RKO (cell line): Measurements from ENCODE around the gene SNX13.
"Not testable (repeated sequence)": the region's sequence is repeated elsewhere in the genome, so short reads cannot be mapped to it uniquely, and the experiment has no call there.

Experiments used
- DNase-seq: peaks from one replicate; pipeline ENCODE4 v3.0.0-alpha.2; 2016; ENCODE audit warnings: low spot score

SNX13 gene

DNA sequence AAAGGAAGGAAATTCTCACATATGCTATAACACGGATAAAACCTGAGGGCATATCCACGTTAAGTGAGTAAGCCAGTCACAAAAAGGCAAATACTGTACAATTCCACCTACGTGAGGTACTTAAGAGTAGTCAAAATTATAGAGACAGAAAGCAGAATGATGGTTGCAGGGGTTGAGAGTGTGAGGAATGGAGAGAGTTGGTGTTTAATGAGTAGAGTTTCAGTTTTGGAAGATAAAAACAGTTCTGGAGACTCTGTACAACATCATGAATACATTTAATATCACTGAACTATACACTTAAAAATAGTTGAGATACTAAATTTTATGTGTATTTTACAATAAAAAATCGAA is 95.1 kb downstream of the SNX13 start:
- DNase-seq: no peak

GRCh38 chr7:17844514-17845196 is 95.6 kb downstream of the SNX13 start:
- no peak for DNase-seq

DNA sequence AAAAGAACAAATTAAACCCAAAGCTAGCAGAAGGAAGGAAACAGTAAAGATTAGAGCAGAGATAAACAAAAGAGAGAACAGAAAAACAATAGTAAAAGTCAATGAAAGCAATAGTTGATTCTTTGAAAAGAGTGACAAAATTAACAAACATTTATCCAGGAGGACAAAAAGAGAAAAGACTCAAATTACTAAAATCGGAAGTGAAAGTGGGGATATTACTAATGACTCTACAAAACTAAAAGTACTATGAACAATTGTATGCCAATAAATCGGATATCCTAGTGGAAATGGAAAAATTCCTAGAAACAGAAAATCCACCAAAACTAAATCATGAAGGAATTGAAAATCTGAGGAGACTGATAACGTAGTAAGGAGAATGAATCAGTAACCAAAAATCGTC is 96.3 kb downstream of the SNX13 start:
- no peak for DNase-seq

DNA sequence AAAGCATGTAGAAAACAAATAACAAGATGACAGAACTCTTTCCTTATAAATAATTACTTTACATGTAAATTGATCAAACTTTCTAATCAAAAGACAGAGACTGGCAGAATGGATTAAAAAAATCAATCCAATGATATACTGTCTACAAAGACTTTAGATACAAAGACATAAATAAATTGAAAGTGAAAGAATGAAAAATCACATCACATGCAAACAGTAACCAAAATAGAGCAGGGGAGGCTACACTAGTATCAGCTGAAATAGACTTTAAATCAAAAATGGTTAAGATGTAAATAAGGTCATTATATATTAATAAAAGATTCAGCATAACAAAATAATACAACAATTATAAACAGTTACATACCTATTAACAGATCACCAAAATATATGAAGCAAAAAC is 97.3 kb downstream of the SNX13 start:
- no peak for DNase-seq

- DNase-seq: no peak
Observed at GRCh38 chr7:17832820-17833355, 107.4 kb downstream of the SNX13 start.

DNA sequence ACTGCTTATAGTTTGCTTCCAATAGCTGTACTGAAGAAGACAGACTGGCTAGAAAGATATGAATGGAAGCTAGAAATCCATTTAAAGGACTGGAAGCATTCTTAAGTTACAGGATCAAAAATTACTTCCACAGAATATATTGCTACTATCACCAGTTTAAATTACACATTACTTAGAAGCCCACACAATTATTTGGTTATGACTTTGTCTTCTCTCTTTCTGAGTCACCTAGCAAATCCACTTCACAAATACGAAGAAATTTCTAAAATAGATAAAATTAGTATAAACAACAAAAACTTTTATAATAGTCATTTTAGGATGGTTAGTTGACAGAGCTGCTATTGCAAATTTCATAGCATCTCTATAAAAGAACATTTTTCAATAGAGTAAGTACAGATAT is 108.1 kb downstream of the SNX13 start:
- DNase-seq: no peak

- DNase-seq: no peak
Observed at GRCh38 chr7:17830206-17830605, 110.1 kb downstream of the SNX13 start.

GRCh38 chr7:17829001-17829400 is 111.3 kb downstream of the SNX13 start:
- no peak for DNase-seq

GRCh38 chr7:17822547-17823173 is 117.6 kb downstream of the SNX13 start:
- no peak for DNase-seq

DNA sequence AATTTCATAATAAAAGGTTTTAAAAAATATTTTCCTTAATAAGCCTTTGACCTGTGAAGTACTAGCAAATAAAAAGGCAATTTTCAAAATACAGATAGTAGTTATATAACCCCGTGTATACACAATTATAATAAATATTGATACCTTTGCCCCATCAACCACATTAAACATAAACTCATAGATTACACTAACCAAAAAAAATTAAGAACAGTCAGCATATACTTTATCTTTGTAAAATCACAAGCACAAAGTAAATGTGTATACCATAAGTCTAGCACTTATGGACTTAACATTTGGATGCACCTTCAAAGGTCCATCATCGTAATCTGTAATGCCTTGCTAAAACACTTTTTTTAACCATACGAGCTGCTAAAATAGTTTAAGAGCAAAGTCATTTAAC is 123.4 kb downstream of the SNX13 start:
- DNase-seq: no peak

- no peak for DNase-seq
Observed at GRCh38 chr7:17815318-17815717, 125.0 kb downstream of the SNX13 start.

GRCh38 chr7:17814058-17814457 is 126.2 kb downstream of the SNX13 start:
- no peak for DNase-seq

- DNase-seq: not testable (repeated sequence)
Observed at GRCh38 chr7:17809215-17809614, 131.1 kb downstream of the SNX13 start.

DNA sequence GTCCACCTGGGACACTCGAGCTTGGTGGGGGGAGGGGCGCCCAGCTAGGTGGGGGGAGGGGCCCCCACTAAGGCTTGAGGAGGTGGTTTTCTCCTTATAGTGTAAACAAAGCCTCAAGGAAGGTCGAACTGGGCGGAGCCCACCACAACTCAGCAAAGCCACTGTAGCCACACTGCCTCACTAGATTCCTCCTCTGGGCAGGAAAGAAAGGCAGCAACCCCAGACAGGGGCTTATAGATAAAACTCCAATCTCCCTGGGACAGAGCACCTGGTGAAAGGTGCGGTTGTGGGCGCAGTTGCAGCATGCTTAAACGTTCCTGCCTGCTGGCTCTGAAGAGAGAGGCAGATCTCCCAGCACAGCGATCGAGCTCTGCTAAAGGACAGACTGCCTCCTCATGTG is 133.1 kb downstream of the SNX13 start:
- no peak for DNase-seq

- DNase-seq: no peak
Observed at GRCh38 chr7:17806631-17807030, 133.7 kb downstream of the SNX13 start.

GRCh38 chr7:17802056-17802455 is 138.2 kb downstream of the SNX13 start:
- peak; percentile 25 for DNase-seq

GRCh38 chr7:17792075-17792936 is 148.0 kb downstream of the SNX13 start:
- DNase-seq: no peak

GRCh38 chr7:17787257-17787656 is 153.0 kb downstream of the SNX13 start:
- no peak for DNase-seq

GRCh38 chr7:17786314-17786852 is 153.9 kb downstream of the SNX13 start:
- no peak for DNase-seq

GRCh38 chr7:17782216-17782549 is 158.1 kb downstream of the SNX13 start:
- no peak for DNase-seq

GRCh38 chr7:17781491-17782215 is 158.6 kb downstream of the SNX13 start:
- no peak for DNase-seq

GRCh38 chr7:17779381-17779780 is 160.9 kb downstream of the SNX13 start:
- no peak for DNase-seq
